ENCODE results near the gene C5orf52.

DNA sequence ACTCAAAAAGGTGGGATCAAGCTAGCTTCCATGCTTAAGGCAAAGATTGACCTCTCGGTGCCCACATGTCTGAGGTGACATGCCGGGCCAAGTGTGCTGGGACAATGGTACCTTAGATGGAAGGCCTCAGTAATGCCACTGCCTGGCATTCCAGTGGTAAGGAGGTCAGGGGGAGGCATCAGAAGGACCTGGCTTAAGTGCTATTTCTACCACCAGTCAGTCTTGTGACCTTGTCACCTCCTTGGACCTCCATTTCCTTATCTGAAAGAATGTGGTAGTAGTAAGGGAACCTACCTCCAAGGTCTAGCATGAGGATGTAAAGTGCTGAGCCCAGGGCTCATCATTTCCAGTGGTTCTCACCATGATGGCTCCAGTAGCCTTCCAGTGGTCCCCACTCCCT, 8.9 kb downstream of the C5orf52 start:
- TF ChIP-seq EZH2 (IDR thresholded peaks at IDR 0.05) (no peak), POLR2AphosphoS5 (IDR thresholded peaks at IDR 0.05; ENCODE audit: borderline replicate concordance, low read depth, low read length) (no peak), FOXP2 (optimal IDR thresholded peaks at IDR 0.05; ENCODE audit: control extremely low read depth, extremely low read length, insufficient read depth) (no peak)

Data from SK-N-MC (cell line).